GM06990 (cell line): ENCODE data around the gene OLIG2.

Source experiments
- DNase-seq: peaks from one replicate; pipeline ENCODE4 v3.0.0-alpha.2; 2011; ENCODE audit not compliant: insufficient read length; ENCODE audit errors: extremely low read depth
- H3K27me3 ChIP-seq: replicated peaks from 2 replicates; pipeline ENCODE4 v1.6.0; 2011; ENCODE audit warnings: low read length; ENCODE audit not compliant: control insufficient read depth, insufficient read depth
- H3K36me3 ChIP-seq: 2 replicates; pipeline ENCODE4 v1.5.1; 2011; ENCODE audit warnings: low read length; ENCODE audit not compliant: control insufficient read depth, insufficient read depth
- H3K4me3 ChIP-seq: replicated peaks from 2 replicates; pipeline ENCODE4 v1.5.1; 2011; ENCODE audit warnings: low read depth, mild to moderate bottlenecking, control low read depth, low read length
- CTCF ChIP-seq: IDR thresholded peaks from 2 replicates; pipeline ENCODE4 v1.5.1; 2011; ENCODE audit warnings: low read length, control low read depth, mild to moderate bottlenecking, inconsistent platforms; ENCODE audit not compliant: insufficient read depth, poor library complexity, severe bottlenecking

OLIG2 gene

GRCh38 chr21:33008333-33009051 lies 17.2 kb upstream of the OLIG2 start:
- H3K4me3 ChIP-seq = no peak overlapping the region
- DNase-seq = no peak
- no peaks in the 10 kb centered on the region; the same call in 1 of the 2 replicates for H3K27me3 ChIP-seq
- H3K36me3 ChIP-seq = no peaks in the 10 kb centered on the region
- no peak for TF ChIP-seq CTCF

GRCh38 chr21:33010931-33011330 lies 14.8 kb upstream of the OLIG2 start:
- no peak for TF ChIP-seq CTCF
- DNase-seq = no peak
- H3K36me3 ChIP-seq = no peaks in the 10 kb centered on the region
- H3K27me3 ChIP-seq = no peaks in the 10 kb centered on the region; the same call in 1 of the 2 replicates
- no peak overlapping the region for H3K4me3 ChIP-seq

GRCh38 chr21:33011462-33011861 lies 14.3 kb upstream of the OLIG2 start:
- H3K27me3 ChIP-seq = no peaks in the 10 kb centered on the region; the same call in 1 of the 2 replicates
- DNase-seq = no peak
- no peak for TF ChIP-seq CTCF
- no peaks in the 10 kb centered on the region for H3K36me3 ChIP-seq
- no peak overlapping the region for H3K4me3 ChIP-seq

GRCh38 chr21:33013626-33014025 lies 12.1 kb upstream of the OLIG2 start:
- H3K4me3 ChIP-seq = no peak overlapping the region
- no peaks in the 10 kb centered on the region for H3K36me3 ChIP-seq
- H3K27me3 ChIP-seq = no peaks in the 10 kb centered on the region; the same call in 1 of the 2 replicates
- DNase-seq = no peak
- no peak for TF ChIP-seq CTCF

- no peak overlapping the region for H3K4me3 ChIP-seq
- DNase-seq = no peak
- peaks cover 1% of the 10 kb centered on the region; the same call in 1 of the 2 replicates for H3K27me3 ChIP-seq
- no peak for TF ChIP-seq CTCF
- no peaks in the 10 kb centered on the region for H3K36me3 ChIP-seq
Measured at GRCh38 chr21:33014331-33014730, 11.4 kb upstream of the OLIG2 start.
